Measurements from ENCODE around the gene ACSL6. TPM values are rescaled to one million over a fixed set of nuclear protein-coding genes. Genes with fewer than 3 reads are reported as not detected.

The ACSL6 gene
- total and polyA plus RNA-seq, 2 donors (not counting 1 experiment from before 2014, with no cell fraction given) = 0.03 to 0.62 TPM

DNA sequence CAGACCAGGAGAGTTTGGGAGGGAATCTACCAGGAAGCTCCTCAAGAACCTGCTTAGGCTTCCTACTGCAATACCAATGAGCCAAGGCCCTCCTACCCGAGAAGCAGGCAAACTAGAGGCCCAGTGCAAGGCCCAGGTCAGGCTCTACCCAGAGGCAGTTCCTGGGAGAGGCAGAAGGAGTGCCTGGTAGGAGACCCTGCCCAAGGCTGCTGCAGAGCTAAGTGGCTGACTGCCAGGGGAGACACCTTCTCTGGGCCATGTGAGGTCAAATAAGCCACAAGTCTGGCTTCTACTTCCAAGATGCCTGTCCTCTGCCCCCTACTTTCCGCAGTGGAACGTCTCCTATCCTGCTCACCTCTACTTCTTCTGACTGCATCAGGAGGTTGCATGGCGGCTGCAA is 17.8 kb downstream of the ACSL6 start:
- CTCF ChIA-PET = interaction anchor here (0.7 kb wide), 1 partner anchor 14 kb away, joined by 4 read pairs; no protein-coding TSS in a partner anchor
- no peak overlapping the region for H3K27ac ChIP-seq (ENCODE audit: low read length in 2 of 2)
- POLR2A ChIA-PET = no interaction called here
- 98% methylated on average over 4 of the region's 4 CpGs for WGBS (ENCODE audit: insufficient coverage)
- no peaks in the 10 kb centered on the region for H3K9me3 ChIP-seq (ENCODE audit: control extremely low read depth in 1 of 3, control insufficient read depth in 2 of 3, insufficient read depth in 1 of 3, low read length in 2 of 3)
- intact Hi-C loops (cut with micrococcal nuclease) = no loop called here
- no peaks in the 10 kb centered on the region for H3K9me3 Mint-ChIP-seq (ENCODE audit: insufficient read depth)
- no peak overlapping the region for H2AFZ ChIP-seq (ENCODE audit: insufficient read depth, low read depth, low read length, poor library complexity, severe bottlenecking)
- no peak overlapping the region for H3K4me2 ChIP-seq (replicated peaks; ENCODE audit: low read depth, low read length, poor library complexity, severe bottlenecking)
- H3K36me3 ChIP-seq (replicated peaks in 1 of 2; ENCODE audit: control extremely low read depth in 1 of 2, control insufficient read depth in 1 of 2, extremely low read depth in 1 of 2, insufficient read depth in 2 of 2, low read length in 1 of 2) = no peaks in the 10 kb centered on the region
- no peak overlapping the region for H3K4me3 Mint-ChIP-seq
- DNase-seq (no peak), ATAC-seq (ENCODE audit: low read depth) (no peak)
- H3K27me3 ChIP-seq (replicated peaks in 1 of 4; ENCODE audit: control extremely low read depth in 1 of 4, control insufficient read depth in 3 of 4, insufficient read depth in 4 of 4, low read length in 3 of 4) = no peaks in the 10 kb centered on the region
- H3K4me1 ChIP-seq (ENCODE audit: control insufficient read depth in 2 of 2, insufficient read depth in 2 of 2, low read length in 2 of 2) = no peaks in the 10 kb centered on the region
- H3K27ac Mint-ChIP-seq = no peak overlapping the region
- H3K27me3 Mint-ChIP-seq = peaks cover 4% of the 10 kb centered on the region
- no peak overlapping the region for H3K9ac ChIP-seq (ENCODE audit: low read length)
- no peaks in the 10 kb centered on the region for H3K79me2 ChIP-seq (ENCODE audit: control insufficient read depth, insufficient read depth, low read length)
- peaks cover 5% of the 10 kb centered on the region for H3K4me1 Mint-ChIP-seq
- TF ChIP-seq, protein P1, sequence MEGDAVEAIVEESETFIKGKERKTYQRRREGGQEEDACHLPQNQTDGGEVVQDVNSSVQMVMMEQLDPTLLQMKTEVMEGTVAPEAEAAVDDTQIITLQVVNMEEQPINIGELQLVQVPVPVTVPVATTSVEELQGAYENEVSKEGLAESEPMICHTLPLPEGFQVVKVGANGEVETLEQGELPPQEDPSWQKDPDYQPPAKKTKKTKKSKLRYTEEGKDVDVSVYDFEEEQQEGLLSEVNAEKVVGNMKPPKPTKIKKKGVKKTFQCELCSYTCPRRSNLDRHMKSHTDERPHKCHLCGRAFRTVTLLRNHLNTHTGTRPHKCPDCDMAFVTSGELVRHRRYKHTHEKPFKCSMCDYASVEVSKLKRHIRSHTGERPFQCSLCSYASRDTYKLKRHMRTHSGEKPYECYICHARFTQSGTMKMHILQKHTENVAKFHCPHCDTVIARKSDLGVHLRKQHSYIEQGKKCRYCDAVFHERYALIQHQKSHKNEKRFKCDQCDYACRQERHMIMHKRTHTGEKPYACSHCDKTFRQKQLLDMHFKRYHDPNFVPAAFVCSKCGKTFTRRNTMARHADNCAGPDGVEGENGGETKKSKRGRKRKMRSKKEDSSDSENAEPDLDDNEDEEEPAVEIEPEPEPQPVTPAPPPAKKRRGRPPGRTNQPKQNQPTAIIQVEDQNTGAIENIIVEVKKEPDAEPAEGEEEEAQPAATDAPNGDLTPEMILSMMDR (IDR thresholded peaks at IDR 0.05) = no peak
- no peak for TF ChIP-seq EZH2 (IDR thresholded peaks at IDR 0.05; ENCODE audit: borderline replicate concordance, insufficient read depth, low read depth, low read length, poor library complexity, severe bottlenecking)
- H4K20me1 ChIP-seq (ENCODE audit: control insufficient read depth, insufficient read depth, low read length, poor library complexity, severe bottlenecking) = no peaks in the 10 kb centered on the region
- no peak overlapping the region for H3K4me3 ChIP-seq (ENCODE audit: control extremely low read depth in 1 of 5, extremely low read depth in 1 of 5, insufficient read depth in 1 of 5, low read depth in 2 of 5, low read length in 4 of 5)

DNA sequence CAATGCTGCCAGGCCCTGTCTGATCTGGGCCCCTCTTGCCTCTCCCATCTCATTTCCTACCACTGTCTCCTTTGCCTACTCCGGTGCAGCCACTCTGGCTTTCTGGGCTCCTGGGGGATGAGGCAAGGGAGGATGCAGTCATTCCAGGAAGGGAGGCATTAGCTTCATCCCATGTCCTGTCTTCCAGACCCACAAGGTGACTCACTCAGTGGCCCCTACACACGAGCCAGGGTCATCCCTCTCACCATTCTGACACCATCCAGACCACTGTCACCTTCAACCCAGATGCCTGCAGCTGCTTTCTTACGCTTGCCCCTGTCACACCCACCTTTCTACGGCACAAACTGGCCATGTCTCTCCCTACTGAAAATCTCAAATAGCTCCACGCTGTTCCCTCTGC is 19.1 kb downstream of the ACSL6 start:
- Mint-ChIP-seq H3K9me3 (ENCODE audit: insufficient read depth) (no peaks in the 10 kb centered on the region), H3K4me1 (peaks cover 5% of the 10 kb centered on the region), H3K27ac (no peak overlapping the region), H3K27me3 (peaks cover 4% of the 10 kb centered on the region), H3K4me3 (no peak overlapping the region)
- no peaks in the 10 kb centered on the region for H3K27me3 ChIP-seq (replicated peaks in 1 of 4; ENCODE audit: control extremely low read depth in 1 of 4, control insufficient read depth in 3 of 4, insufficient read depth in 4 of 4, low read length in 3 of 4)
- no peak overlapping the region for H3K27ac ChIP-seq (ENCODE audit: low read length in 2 of 2)
- H3K4me2 ChIP-seq (replicated peaks; ENCODE audit: low read depth, low read length, poor library complexity, severe bottlenecking) = no peak overlapping the region
- H3K9me3 ChIP-seq (ENCODE audit: control extremely low read depth in 1 of 3, control insufficient read depth in 2 of 3, insufficient read depth in 1 of 3, low read length in 2 of 3) = no peaks in the 10 kb centered on the region
- no peaks in the 10 kb centered on the region for H4K20me1 ChIP-seq (ENCODE audit: control insufficient read depth, insufficient read depth, low read length, poor library complexity, severe bottlenecking)
- ChIA-PET POLR2A (no interaction called here), CTCF (interaction anchor here (3.1 kb wide), 1 partner anchor 15 kb away, joined by 12 read pairs; no protein-coding TSS in a partner anchor)
- H3K79me2 ChIP-seq (ENCODE audit: control insufficient read depth, insufficient read depth, low read length) = no peaks in the 10 kb centered on the region
- WGBS (ENCODE audit: insufficient coverage) = 86% methylated on average over 4 of the region's 5 CpGs
- H3K4me1 ChIP-seq (ENCODE audit: control insufficient read depth in 2 of 2, insufficient read depth in 2 of 2, low read length in 2 of 2) = no peaks in the 10 kb centered on the region
- TF ChIP-seq, protein P1 (IDR thresholded peaks at IDR 0.05) = no peak
- no peak overlapping the region for H3K4me3 ChIP-seq (ENCODE audit: control extremely low read depth in 1 of 5, extremely low read depth in 1 of 5, insufficient read depth in 1 of 5, low read depth in 2 of 5, low read length in 4 of 5)
- H3K36me3 ChIP-seq (replicated peaks in 1 of 2; ENCODE audit: control extremely low read depth in 1 of 2, control insufficient read depth in 1 of 2, extremely low read depth in 1 of 2, insufficient read depth in 2 of 2, low read length in 1 of 2) = no peaks in the 10 kb centered on the region
- DNase-seq (no peak), ATAC-seq (ENCODE audit: low read depth) (no peak)
- H2AFZ ChIP-seq (ENCODE audit: insufficient read depth, low read depth, low read length, poor library complexity, severe bottlenecking) = no peak overlapping the region
- intact Hi-C loops (cut with micrococcal nuclease) = no loop called here
- no peak overlapping the region for H3K9ac ChIP-seq (ENCODE audit: low read length)
